Upper lobe of left lung (tissue), 4 donors: ENCODE measurements around the gene ARVCF.

Source experiments
- CTCF ChIP-seq, 6 experiments: fragments of 450-650 bp in 4 of 6; fragments of 200-600 bp in 2 of 6; sonication (generic) in 2 of 6; IDR thresholded peaks; one replicate each; pipeline ENCODE4 v1.5.1; 2016 to 2019; ENCODE audit warnings: antibody characterized with exemption in 6 of 6
- EP300 ChIP-seq, 4 donors: sonication (generic); formaldehyde crosslinking; IDR thresholded peaks; one replicate each; pipeline ENCODE4 v1.5.1; 2017; ENCODE audit warnings: antibody characterized with exemption in 4 of 4, control low read depth in 2 of 4
- POLR2A ChIP-seq, 4 donors: fragments of 450-650 bp; IDR thresholded peaks; one replicate each; pipeline ENCODE4 v1.5.1; 2016 to 2017; ENCODE audit warnings: antibody characterized with exemption in 4 of 4, mild to moderate bottlenecking in 2 of 4
- POLR2AphosphoS5 ChIP-seq, 2 donors: sonication (generic); formaldehyde crosslinking; IDR thresholded peaks; one replicate each; pipeline ENCODE4 v1.5.1; 2017; ENCODE audit warnings: antibody characterized with exemption in 2 of 2

- TF ChIP-seq POLR2A (IDR thresholded peaks at IDR 0.05) (no peak), CTCF (IDR thresholded peaks at IDR 0.05) (no peak), POLR2AphosphoS5 (IDR thresholded peaks at IDR 0.05) (no peak), EP300 (IDR thresholded peaks at IDR 0.05) (no peak)
These were observed 50.6 kb downstream of the ARVCF start for GRCh38 chr22:19965771-19966709.
